Smooth muscle cell of the brain vasculature (primary cell): Measurements from ENCODE around the gene PROX2.

Experiments
- DNase-seq: peaks from one replicate; pipeline ENCODE4 v3.0.0-alpha.2; 2012; ENCODE audit warnings: low read depth, low spot score

Gene PROX2

DNA sequence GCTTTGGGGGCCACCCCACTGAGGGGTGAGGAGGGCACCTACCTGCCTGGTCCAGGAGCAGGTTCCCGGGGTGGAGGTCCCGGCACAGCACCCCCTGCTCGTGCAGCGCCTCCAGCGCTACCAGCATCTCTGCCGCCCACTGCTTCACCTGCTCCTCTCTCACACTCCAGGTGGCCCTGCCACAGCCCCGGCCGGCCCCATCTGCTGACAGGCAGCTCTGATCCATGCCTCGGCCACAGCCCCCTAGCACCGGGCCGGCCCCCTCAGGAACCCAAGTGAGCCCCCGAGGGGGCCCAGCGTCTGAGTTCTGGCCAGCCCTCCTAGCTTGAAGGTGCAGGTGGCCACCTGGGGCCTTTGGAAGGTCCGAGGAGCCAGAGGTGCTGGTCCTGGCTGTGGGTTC, 33.6 kb upstream of the PROX2 start:
- no peak for DNase-seq

DNA sequence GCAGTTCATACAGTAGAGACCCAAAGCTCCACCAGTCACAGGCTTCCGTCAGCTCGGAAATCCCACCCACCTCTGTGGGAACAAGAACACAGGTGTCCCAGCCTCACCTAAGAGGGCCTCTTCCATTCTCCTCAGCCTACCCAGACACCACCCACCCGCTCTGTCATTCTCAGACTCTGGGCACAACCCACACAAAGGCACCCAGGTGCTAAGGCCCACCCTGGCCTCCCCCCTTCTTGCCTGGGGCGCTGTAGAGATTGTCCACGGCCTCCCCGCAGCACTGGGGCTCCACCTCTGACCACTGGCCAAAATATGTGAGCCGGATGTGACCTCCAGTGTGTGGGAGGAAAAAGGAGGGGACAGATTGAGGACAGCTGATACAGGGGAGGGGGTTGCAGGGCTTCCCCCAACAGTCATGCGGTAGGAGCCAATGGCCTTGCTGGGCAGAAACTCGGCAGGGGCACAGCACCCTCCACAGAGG, 33.0 kb upstream of the PROX2 start:
- DNase-seq = no peak

DNA sequence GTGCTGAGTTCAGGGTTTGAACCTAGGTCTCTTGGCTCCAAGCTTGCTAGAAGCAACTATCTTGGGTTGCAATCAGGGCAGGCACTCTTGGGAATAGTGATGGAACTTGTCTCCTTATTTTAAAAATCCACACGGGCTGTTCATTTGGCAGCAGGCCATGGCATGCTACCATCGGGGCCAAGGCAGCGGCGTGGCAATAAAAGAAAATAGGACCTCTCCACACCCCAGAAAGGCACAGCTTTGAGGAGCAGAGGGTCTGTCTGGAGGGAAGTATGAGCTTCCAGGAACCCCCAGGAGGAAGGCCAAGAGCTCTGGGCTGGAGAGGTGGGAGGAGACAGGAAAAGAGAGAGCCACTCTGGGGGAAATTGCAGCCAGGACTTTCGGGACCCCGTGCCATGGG, 31.8 kb upstream of the PROX2 start:
- DNase-seq = no peak

DNA sequence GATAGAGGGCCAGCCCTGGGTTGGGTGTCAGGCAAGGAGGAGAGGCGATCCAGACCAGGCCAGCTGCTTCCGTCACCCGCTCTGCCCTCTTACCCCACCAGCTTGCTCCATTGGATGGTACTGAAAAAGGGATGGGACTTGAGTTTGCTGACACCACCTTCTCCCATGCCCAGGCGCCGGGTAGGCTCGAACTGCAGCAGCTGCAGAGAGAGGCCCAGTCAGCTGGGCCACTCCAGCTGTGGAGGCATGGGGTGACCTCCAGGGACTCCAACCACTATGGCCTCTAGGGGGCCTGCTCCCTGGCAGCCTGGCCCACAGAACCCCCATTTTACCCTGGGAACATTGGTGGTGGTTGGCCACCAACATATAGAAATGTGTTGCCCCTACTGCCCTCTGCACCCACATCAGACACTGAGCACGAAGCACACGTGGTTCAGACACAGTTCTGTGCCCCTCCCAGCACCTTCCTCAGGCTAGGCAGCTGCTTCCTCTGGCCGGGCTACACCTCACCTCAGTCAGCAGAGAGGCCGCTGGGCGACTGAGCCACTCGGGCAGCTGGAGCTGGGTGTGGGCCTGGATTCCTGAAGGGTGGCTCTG, 31.1 kb upstream of the PROX2 start:
- no peak for DNase-seq

DNA sequence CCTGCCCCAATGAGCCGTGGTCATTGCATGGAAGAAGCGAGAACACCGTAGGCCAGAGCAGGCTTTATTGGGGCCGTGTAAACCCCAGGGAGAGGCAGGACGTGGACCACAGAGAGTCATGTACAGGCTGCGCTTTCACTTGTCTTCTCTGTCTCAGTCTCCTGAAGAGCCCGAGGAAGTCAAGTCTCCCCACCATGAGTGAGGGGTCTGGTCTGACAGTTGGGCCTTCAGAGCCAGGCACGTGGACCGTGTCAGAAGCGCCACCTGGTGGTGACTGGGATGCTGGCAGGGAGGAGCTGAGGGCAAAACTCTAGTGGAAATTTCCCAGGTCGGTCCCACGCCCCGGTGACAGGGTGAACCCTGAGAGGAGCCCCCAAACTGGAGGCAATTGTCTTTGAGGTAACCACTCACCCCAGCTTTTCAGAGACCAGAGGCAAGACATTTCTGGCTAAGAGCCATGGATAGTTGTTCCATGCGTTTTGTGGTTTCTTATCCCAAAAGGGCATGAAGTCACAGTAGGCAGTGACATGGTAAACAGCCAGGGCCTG, 29.7 kb upstream of the PROX2 start:
- no peak for DNase-seq

DNA sequence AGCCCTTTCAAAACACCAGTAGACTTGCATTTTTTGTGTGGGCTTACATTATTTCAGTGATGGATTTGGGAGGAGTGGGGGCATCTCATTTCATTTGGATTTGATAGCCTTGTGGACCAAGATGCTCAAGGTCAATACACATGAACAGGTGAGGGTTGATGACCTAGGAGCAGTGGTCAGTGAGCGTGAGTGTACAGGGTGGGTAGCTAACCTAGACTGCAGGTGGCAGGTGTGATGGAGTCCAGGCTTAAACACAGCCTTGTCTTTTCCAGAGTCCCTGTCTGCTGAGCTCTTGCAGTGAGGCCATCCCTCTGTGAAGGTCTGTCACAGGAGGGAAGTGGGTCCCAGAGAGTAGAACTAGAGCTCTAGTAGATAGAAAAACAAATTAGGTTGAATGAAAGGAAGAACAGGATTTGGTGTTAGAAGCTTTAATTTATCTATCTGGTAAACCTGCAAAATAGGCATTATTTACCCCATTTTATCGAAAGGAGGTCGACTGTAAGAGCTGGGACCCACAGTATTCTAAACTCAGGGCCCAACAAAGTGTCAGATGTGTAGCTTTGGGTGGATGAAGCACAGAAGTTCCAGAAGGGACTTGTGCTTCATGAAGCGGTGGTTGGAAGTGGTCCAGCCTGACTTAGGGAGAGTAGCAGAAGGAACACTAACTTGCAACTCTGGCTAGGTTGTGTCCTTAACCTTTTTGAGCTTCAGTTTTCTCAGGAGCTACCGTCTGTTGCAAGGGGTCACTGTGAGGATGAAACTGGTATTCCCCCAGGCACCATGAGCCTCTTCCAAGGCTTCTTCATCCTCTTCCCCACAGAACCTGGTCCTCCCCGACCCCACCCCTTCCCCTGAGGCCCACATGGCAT, 28.9 kb upstream of the PROX2 start:
- DNase-seq = no peak

DNA sequence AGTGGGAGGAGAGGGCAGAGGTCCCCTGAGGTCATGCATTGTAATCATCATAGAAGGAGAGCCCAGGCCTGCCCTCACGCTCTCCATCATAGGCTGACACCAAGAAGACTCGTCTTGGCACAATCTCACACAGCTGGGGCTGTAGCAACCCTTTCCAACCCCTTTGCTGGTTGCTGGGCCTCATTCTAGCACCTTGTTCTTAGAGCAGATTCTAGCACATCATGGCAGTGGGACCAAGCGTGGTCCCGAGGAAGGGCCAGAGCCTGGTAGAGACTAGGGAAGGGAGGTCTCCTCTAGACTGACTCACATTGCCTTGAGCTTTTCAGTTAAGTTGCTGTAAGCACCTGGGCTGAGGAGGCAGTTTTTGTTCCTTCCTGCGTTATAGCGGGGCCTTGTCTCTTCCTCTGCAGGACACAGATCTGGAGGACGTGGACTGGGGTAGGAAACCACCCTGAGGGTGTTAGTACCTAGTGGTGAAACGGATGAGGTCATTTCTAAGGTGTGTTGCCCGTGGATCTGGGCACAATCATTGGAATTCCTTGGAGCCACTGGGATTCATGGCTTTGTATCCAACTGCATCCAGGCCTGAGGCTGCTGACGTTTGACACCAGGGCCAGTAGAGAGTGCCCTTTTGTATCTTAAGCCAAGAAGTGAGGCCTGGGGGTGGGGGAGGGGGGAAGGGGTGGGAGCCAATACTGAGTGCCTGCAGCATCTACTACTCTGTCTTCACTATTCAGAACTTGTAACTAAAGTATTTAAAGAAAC, 27.2 kb upstream of the PROX2 start:
- no peak for DNase-seq

DNA sequence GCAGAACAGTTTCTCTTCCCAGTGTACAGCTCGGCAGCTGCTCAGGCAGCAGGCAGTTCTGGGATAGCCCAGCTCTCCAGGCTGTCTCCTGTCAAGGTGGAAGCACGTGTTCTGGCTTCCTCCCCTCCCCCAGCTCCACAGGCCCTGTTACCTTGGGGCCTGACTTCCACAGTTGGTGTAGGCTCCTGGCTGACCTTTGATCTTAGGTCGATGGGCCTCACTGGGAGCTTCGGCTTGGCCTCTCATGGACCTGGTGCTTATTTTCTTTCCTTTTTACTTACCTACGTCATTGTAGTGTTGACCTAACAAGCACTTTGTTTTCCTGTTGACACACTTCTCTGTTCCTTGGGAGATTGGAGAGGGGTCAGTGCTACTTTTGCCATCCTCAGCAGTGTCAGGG, 22.7 kb upstream of the PROX2 start:
- DNase-seq = no peak

DNA sequence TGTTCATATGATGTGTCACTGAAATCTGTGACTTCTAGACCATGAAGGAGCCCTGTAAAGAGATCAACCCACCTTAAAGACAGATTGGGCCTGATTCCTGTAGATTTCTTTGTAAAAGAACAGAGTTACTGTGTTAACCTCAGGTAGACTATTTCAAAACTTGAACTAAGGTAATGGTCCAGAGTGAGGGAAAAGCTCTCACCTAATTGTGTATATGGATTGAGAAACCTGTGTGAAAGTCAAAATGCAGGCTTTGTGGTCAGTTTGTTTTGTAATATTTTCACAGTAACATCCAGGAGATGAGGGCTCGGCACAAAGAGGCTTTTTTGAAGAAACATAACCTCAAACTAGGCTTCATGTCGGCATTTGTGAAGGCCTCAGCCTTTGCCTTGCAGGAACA, 22.1 kb upstream of the PROX2 start:
- DNase-seq = no peak

DNA sequence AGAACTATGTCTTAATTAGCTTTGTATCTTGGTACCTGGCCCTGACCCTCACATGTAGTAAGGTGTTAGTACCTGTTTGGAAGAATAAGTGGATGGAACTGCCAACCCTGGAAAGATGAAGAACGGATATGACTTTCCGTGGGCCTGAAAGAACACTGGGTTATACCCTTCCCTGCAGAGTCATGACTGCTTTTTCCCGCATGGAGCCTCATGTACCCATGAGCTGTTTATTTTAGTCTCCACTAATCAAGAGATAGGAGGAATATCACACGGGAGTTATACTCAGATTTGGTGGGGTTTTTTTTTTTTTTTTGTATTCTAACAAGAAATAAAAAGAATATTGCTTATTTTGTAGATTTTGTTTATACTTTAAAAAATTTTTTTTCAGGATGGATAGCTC, 21.7 kb upstream of the PROX2 start:
- no peak for DNase-seq

DNA sequence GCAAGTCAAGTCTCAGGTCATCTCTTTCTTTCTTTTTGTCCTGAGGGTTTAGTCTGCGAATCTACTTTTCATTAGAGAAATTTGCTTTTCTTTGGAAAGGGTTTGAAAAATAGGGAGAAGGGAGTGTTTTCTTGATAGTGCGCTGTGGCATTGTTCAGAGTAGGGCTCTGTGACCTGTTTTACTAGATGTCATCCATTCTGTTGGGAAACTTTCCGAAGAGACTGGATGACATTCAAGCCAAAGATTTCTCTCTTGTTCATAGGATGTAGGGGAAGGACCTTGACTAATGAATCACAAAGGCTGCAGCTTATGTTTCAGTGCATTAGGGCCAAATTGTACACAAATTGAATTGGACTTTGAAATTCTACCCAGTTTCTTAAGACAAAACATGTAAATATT, 20.5 kb upstream of the PROX2 start:
- DNase-seq = no peak

DNA sequence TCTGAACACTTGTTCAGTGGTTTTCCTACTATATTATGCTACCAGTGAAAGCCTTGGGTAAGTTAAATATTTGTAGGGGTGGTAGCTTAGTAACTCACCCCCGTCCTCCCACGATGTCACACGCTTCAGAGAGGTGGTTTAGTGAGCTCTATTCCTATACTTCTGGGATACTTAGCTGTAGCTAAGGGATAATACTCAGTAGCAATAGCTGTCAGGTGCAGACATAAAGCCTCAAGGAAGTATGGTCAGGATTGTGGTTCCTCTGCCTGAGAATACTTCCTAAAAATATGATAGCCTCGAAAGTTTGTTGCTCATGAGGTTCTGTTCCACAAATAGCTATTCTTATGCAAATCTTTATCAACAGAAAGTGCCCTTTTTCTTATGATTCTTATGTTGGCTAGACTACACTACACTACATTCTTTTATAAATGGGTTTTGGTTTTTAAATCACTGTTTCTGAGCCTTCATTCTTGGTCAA, 17.7 kb upstream of the PROX2 start:
- no peak for DNase-seq

DNA sequence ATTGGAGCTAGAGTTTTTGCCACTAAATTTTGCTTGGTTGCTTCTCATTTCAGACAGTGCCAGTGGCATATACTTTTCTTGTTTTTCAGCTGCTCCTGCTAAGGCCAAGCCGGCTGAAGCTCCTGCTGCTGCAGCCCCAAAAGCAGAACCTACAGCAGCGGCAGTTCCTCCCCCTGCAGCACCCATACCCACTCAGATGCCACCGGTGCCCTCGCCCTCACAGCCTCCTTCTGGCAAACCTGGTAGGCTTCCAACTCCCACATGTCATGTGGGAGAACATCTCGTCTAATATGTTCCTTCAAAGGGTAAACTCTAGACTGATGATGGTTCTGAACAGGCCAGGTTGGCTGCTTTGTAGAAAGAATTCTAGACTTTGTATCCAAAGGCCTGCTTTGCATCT, 16.8 kb upstream of the PROX2 start:
- no peak for DNase-seq

DNA sequence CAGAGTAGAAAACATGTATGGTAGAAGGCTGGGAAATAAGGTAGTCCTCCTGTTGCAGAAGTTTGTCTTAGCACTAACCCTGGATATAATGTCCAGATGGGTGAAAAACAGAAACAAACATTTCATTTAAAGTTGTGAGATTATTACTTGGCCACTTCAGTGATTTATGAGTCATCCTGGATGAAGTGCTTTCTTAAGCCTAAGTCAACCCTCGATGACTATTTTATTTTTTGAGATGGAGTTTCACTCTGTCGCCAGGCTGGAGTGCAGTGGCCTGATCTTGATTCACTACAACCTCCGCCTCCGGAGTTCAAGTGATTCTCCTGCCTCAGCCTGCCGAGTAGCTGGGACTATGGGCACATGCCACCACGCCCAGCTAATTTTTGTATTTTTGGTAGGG, 15.9 kb upstream of the PROX2 start:
- DNase-seq = no peak

DNA sequence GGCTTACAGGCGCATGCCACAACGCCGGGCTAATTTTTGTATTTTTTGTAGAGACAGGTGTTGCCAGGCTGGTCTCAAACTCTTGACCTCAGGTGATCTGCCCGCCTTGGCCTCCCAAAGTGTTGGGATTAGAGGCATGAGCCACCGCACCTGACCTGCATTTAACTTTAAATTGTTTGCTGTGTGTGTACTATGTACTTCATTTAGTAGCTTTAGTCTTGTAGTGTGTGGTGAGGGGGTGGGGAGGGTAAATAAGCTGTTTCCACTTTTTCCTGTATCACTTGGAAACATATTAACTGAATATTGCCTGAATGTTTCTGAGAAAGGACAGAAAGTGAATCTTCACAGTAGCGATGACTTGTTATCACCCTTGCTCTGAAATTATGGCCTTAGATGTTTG, 14.3 kb upstream of the PROX2 start:
- no peak for DNase-seq

DNA sequence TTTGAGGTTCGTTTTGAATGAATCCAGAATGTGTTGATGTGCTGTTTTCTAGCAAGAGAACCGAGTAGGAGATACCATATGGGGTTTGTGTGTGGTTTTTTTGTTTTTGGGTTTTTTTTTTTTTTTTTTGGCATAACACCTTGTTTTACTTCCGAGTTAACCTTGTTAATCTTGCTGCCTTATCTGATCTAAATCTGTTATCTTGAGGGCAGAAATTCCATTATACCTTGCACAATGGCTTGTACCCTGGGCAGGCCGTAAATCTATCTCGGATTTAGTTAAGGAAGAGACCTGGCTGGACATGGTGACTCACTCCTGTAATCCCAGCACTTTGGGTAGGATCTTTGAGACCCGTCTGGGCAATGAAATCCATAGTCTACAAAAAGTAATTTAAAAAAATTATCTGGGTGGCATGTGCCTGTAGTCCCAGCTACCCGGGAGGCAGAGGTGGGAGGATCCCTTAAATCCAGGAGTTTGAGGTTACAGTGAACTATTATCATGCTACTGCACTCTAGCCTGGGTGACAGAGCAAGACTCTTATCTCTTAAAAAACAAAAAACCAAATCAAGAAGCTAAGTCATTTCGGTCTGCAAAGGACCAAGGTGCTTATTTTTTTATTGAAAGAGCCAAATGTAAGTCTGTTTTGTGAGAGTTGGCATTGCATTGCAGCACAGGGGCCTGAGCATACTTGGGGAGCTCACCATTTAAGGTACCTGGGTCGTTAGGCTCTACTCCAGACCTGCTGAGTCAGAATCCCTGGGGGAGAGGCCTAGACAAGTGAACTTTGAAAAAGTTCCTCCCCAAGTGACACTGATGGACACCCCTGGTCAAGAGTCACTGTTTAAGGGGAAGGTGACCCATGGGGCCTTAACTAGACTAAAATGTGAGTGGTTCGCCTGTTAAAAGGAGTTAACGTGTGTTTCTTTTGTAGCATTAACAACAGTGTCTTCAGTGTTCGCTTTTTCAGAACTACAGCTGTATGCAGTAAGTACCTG, 12.5 kb upstream of the PROX2 start:
- no peak for DNase-seq

DNA sequence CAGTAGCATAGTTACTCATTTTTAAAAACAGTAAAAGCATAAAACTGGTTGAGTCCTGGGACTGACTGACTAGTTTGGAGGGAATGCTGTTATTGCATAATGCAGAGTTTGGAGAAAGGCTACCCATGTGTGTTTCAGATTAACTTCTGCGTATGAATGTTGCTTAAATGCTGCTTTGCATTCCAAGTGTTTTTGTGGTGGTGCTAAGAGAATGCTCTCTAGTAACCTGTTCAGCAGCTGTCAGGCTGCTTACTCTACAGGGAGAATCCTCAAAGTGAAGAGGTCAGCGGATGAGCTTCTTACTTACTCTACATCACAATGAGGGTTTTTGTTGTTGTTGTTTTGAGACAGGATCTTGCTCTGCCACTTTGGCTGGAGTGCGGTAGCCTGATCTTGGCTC, 10.1 kb upstream of the PROX2 start:
- no peak for DNase-seq

DNA sequence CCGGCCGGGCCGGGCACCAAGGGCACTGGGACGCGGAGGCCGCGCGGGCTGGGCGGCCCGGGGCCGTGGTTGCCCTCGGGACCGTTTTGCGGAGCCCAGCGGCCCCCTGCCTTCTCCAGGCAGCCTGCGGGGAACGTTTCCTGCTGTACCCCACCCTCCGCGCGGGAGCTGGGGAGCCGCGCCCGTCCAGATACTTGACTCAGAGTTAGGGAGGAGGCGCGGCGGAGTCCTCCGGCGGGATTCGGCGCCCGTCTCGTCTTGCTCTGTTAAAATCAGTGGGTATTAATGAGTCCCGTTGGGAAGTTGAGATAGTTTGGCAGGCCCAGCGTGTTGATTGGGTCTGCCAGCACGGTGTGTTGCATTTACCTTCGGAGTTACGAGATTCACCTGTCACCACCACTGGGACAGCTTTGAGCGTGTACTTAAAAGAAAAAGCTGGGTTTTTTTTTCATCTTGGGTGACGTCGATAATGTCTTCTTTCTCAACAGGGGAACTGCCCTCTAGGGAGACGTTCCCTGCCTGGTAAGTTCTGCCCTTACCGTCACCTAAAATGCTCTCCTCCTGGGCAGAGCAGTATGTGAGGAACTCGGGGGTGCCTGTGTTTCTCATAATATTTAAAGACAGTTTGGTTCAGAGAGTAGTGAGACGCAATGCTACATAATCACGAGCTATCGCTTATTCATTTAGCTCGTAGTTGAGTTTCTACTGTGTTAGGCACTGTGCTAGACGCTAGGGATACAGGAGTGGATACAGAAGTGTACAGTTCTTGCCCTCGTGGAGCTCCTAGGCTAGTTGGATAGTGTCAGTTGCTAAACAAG, 6.4 kb upstream of the PROX2 start:
- DNase-seq = no peak

DNA sequence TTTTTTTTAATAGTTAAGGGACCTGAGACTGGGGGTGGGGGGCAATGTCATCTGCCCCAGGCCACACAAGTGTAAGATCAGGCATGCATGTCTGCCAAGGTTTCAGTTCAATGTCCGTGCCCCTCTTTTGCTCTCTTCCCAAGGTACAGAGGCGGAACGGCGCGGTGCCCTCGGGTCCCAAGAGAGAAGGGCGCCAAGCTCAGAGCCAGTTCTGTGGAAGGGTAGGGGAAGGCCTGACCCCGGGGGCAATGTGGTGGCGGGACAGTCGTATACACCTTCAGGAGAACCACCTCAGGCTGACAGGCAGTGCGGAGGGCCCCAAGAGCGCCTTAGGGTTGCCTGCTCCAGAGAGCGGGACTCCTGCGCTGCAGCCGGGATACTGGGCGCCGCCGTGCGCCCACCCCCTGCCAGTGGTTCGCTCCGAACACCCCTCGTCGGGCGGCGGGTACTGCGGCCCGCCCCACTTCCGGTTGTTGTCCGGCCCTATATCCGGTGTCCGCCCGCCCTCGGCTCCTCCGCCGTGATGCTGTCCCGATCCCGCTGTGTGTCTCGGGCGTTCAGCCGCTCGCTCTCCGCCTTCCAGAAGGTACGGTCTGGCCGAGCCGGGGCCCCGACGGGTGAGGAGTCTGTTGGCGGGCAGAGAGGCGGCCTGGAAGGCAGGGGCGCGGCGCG, 5.6 kb upstream of the PROX2 start, which contains the start of gene DLST:
Gene DLST, plus strand, starts transcription at position 486 of the 672 bp plus-strand sequence. Its CDS starts 38 bp downstream, at position 524.
- DNase-seq = no peak
